Memory B cell (primary cell): ENCODE measurements around the gene UBE2Q2.
"Not testable (repeated sequence)": the region's sequence is repeated elsewhere in the genome, so short reads cannot be mapped to it uniquely, and the experiment has no call there.

Experiments used
- ATAC-seq: fragments of 150-1000 bp; cut with Tn5 transposase; 2 replicates; pipeline ENCODE4 v1.10.0; 2021; ENCODE audit warnings: low read depth, mild to moderate bottlenecking, moderate library complexity
- DNase-seq, 2 donors: peaks; one replicate each; pipeline ENCODE4 v3.0.0; 2022; ENCODE audit warnings: low spot score in 2 of 2
- H3K27ac Mint-ChIP-seq: one replicate; pipeline ENCODE4 v1.8.0; 2022; ENCODE audit warnings: mild to moderate bottlenecking, moderate library complexity, mixed read lengths
- H3K27me3 Mint-ChIP-seq: one replicate; pipeline ENCODE4 v1.8.0; 2022; ENCODE audit warnings: mixed read lengths
- H3K36me3 Mint-ChIP-seq: one replicate; pipeline ENCODE4 v1.8.0; 2022; ENCODE audit warnings: mild to moderate bottlenecking, mixed read lengths
- H3K4me1 Mint-ChIP-seq: one replicate; pipeline ENCODE4 v1.8.0; 2022; ENCODE audit warnings: mixed read lengths
- H3K4me3 Mint-ChIP-seq: one replicate; pipeline ENCODE4 v1.8.0; 2022; ENCODE audit warnings: mild to moderate bottlenecking, moderate library complexity, mixed read lengths
- H3K9me3 Mint-ChIP-seq: one replicate; pipeline ENCODE4 v1.8.0; 2022; ENCODE audit warnings: mixed read lengths

The UBE2Q2 gene

DNA sequence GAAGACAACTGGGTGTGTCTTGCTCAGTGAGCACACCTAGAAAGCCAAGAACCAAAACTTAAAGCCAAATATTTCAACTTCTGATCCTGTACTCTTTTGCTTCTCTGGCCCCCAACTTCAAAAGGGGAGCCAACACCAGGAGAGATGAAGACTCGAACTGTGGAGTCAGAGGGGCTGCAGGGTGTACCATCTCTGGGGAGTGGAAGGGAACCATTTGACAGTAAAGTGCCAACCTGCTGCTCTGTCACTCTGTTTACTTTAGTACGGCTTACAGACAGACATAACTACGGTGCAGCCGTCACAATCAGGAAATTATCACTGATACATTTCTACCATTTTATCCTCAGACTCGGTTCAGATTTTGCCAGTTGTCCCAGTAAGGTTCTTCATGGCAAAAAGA, 62.0 kb downstream of the UBE2Q2 start:
- no peaks in the 10 kb centered on the region for H3K9me3 Mint-ChIP-seq
- H3K36me3 Mint-ChIP-seq = peaks cover 9% of the 10 kb centered on the region
- H3K27me3 Mint-ChIP-seq = no peaks in the 10 kb centered on the region
- ATAC-seq (no peak), DNase-seq (no peak)
- H3K4me3 Mint-ChIP-seq = peak overlapping the region; percentile 99
- peak overlapping the region; percentile 81 for H3K27ac Mint-ChIP-seq
- peaks cover 17% of the 10 kb centered on the region for H3K4me1 Mint-ChIP-seq

DNA sequence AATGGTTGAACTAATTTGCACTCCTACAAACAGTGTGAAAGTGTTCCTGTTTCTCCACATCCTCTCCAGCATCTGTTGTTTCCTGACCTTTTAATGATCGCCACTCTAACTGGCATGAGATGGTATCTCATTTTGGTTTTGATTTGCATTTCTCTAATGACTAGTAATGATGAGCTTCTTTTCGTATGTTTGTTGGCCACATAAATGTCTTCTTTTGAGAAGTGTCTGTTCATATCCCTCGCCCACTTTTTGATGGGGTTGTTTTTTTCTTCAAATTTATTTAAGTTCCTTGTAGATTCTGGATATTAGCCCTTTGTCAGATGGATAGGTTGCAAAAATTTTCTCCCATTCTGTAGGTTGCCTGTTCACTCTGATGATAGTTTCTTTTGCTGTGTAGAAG, 67.1 kb downstream of the UBE2Q2 start:
- H3K9me3 Mint-ChIP-seq, H3K27ac Mint-ChIP-seq, H3K4me3 Mint-ChIP-seq, DNase-seq, H3K27me3 Mint-ChIP-seq, ATAC-seq: not testable (repeated sequence)
- Mint-ChIP-seq H3K36me3 (peaks cover 49% of the 10 kb centered on the region), H3K4me1 (peaks cover 22% of the 10 kb centered on the region)

DNA sequence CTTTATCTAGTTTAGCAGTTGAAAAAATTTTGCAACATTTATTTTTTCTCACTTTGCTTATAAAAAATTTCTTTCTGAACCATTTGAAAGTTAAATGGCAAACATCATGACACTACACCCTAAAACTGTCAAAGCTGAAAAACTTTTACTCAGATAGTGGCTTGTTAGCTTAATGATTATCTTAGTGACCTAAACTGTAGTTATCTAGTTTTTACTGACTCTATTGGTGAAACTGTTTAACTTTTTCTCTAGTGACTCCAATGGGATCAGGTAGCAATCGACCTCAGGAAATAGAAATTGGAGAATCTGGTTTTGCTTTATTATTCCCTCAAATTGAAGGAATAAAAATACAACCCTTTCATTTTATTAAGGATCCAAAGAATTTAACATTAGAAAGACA, 73.7 kb downstream of the UBE2Q2 start:
- H3K4me3 Mint-ChIP-seq = no peak overlapping the region
- peaks cover 37% of the 10 kb centered on the region for H3K36me3 Mint-ChIP-seq

DNA sequence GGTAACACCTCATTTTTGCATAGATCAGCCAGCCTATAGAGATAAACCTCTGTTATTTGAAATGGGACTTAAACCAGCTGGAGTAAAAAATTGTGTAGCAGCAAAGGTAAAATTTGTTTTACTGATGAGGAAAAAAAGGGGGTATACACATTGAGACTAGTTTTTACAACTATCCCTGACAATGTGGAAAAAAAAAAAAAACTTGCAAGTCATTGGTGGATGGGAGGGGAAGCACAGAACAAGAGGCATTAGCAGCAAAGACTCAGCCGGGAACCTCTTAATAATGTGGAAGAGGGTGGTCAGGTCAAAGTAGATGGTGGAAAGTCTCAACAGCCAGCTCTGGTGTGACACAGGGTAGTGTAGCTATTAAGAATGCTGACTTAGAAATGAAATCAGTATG, 74.9 kb downstream of the UBE2Q2 start:
- Mint-ChIP-seq H3K27ac (no peak overlapping the region), H3K4me1 (peaks cover 7% of the 10 kb centered on the region), H3K27me3 (no peaks in the 10 kb centered on the region), H3K36me3 (peaks cover 33% of the 10 kb centered on the region), H3K4me3 (no peak overlapping the region), H3K9me3 (no peaks in the 10 kb centered on the region)
- DNase-seq = no peak
- ATAC-seq = no peak

More for the DNA sequence above, 73.7 kb downstream of the UBE2Q2 start:
- no peaks in the 10 kb centered on the region for H3K27me3 Mint-ChIP-seq
- no peak overlapping the region for H3K27ac Mint-ChIP-seq
- peaks cover 6% of the 10 kb centered on the region for H3K4me1 Mint-ChIP-seq
- H3K9me3 Mint-ChIP-seq = peaks cover 3% of the 10 kb centered on the region
- ATAC-seq (no peak), DNase-seq (no peak)

DNA sequence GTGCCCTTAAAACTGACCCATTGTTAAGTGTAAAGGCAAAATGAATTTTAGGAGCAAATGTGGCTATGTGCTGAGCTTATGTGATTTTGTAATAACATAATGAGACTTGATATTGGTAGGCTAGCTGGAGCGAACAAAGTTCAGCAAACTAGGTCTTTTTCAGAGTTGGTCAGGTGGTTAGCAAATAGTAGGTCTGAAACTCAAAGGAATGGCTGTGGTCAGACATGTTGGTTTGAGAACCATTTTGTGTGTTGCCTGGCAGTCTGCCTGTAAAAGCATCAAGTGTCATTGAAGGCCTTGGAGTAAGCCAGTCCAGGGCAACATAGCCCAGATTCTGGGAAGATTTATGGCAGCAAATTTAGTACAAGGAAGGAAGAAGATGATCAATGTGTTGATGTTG, 76.8 kb downstream of the UBE2Q2 start:
- H3K9me3 Mint-ChIP-seq = no peaks in the 10 kb centered on the region
- H3K27me3 Mint-ChIP-seq = no peaks in the 10 kb centered on the region
- no peak overlapping the region for H3K27ac Mint-ChIP-seq
- no peak overlapping the region for H3K4me3 Mint-ChIP-seq
- H3K36me3 Mint-ChIP-seq = peaks cover 26% of the 10 kb centered on the region
- ATAC-seq (no peak), DNase-seq (no peak)
- H3K4me1 Mint-ChIP-seq = peaks cover 14% of the 10 kb centered on the region

DNA sequence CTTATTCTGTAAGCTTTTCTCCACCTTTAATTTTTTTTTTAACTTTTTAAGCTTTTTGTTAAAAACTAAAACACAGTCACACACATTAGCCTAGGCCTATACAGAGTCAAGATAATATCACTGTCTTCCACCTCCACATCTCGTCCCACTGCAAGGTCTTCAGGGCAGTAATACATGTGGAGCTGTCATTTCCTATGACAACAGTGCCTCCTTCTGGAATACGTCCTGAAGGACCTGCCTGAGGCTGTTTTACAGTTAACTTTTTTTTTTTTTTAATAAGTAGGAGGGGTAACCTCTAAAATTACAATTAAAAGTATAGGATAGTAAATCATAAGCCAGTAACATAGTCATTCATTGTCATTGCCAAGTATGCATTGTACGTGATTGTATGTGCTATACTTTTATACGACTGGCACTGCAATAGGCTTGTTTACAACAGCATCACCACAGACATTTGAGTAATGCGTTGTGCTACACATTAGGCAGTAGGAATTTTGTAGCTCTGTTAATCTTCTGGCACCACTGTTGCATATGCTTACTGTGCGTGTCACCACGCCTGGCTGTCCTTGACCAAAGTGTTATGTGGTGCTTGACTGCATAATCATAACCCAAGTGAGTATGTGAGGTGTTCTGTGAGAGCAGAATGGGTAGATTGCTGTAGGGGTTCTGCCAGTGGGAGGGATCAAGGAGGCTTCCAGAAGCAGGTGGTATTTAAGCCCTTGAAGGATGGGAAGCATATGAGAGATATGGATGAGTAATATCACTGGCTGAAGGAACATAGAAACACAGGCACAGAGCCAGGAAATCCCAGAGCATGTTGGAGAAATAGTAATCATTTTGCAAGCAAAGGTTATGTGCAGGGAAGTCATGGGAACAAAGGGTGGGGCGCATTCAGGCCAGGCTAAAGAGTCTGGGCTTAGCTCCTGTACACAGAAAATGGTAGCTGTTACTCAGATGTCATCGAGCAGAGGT, 78.8 kb downstream of the UBE2Q2 start:
- H3K27me3 Mint-ChIP-seq = no peaks in the 10 kb centered on the region
- no peak overlapping the region for H3K27ac Mint-ChIP-seq
- H3K36me3 Mint-ChIP-seq = peaks cover 36% of the 10 kb centered on the region
- no peaks in the 10 kb centered on the region for H3K9me3 Mint-ChIP-seq
- peaks cover 27% of the 10 kb centered on the region for H3K4me1 Mint-ChIP-seq
- DNase-seq = no peak
- ATAC-seq = no peak
- no peak overlapping the region for H3K4me3 Mint-ChIP-seq

DNA sequence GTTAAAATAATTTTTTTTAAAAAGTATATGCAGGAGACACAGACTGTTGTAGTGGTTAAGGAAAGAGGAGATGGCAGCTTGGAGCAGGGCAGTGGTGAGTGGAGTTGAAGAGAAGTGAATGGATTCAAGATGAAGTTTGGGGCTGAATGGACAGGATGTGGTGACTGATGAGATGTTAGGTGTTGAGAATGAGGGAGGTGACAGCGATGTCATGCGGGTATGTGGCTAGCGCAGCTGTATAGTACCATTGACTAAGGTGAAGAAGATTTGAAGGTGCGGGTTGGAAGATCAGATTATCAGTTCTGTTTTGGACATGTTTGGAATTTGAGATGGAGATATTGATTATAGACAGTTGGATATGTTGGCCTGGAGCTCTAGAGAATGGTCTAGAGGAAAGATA, 80.5 kb downstream of the UBE2Q2 start:
- Mint-ChIP-seq H3K4me1 (peaks cover 42% of the 10 kb centered on the region), H3K27ac (no peak overlapping the region), H3K9me3 (no peaks in the 10 kb centered on the region), H3K36me3 (peaks cover 29% of the 10 kb centered on the region), H3K4me3 (no peak overlapping the region), H3K27me3 (no peaks in the 10 kb centered on the region)
- ATAC-seq (no peak), DNase-seq (no peak)

DNA sequence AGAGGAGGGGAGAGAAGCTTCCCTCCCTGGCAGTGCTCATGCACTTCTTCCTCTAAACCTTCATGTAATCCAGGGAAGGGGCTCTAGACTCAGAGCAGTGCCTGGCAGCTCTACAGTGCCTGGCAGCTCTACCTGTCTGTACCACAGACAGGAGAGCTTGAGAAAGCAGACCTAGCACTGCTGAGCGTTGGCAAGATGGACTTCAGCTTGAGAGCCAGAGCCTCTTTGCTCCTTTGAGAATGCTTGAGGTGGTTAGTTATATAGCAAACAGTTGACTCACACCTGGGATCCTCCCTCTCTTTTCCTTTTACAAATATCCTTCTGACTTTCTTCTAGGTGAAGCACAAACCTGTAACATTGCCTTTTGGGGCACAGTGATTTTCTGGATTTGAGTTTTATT, 81.3 kb downstream of the UBE2Q2 start:
- ATAC-seq (no peak), DNase-seq (no peak)
- H3K4me1 Mint-ChIP-seq = peaks cover 42% of the 10 kb centered on the region
- no peak overlapping the region for H3K4me3 Mint-ChIP-seq
- peaks cover 29% of the 10 kb centered on the region for H3K36me3 Mint-ChIP-seq
- no peaks in the 10 kb centered on the region for H3K9me3 Mint-ChIP-seq
- no peaks in the 10 kb centered on the region for H3K27me3 Mint-ChIP-seq
- no peak overlapping the region for H3K27ac Mint-ChIP-seq

DNA sequence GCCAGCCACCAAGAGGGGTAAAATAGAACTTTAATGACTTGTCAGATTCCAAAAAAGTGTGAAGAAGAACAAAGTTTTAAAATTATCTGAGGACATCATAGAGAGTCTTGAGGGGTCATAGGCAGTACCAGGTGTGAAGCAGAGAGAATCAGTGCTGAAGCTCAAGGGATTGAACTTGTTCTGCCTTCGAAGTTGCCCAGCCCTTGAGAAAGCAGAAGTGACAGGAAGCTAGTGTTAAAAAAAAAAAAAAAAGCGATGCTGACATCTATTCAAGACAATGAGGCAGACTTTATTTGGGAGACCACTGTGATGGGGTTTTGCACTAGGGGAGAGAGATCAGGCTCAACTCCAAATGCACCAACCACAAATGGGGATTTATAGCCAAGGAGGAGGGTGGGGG, 82.2 kb downstream of the UBE2Q2 start:
- H3K4me1 Mint-ChIP-seq = peaks cover 42% of the 10 kb centered on the region

DNA sequence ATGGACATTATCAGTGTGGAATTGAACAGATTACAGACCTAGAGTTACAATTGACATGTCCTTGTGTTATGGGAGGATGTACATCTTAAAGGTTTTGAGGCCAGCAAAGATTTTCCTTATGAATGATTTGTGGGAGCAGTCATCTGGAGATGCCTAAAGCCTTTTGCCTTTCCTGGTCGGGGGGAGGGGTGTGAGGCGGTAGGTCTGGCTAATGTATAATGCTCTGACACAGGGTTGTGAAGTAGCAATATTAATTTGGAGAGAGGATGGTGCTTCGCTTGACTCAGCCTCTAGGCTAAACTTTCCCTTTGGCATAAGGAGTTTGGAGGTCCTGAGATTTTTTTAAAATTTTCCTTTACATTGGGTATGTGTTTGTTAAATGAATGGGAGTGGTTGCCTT, 83.7 kb downstream of the UBE2Q2 start:
- Mint-ChIP-seq H3K27ac (peak overlapping the region; percentile 3), H3K27me3 (no peaks in the 10 kb centered on the region), H3K4me3 (no peak overlapping the region), H3K36me3 (peaks cover 37% of the 10 kb centered on the region), H3K9me3 (no peaks in the 10 kb centered on the region), H3K4me1 (peaks cover 42% of the 10 kb centered on the region)
- ATAC-seq = no peak
- DNase-seq = no peak

More for the DNA sequence above, 82.2 kb downstream of the UBE2Q2 start:
- H3K9me3 Mint-ChIP-seq = no peaks in the 10 kb centered on the region
- ATAC-seq = peak; percentile 68
- no peak for DNase-seq
- H3K27me3 Mint-ChIP-seq = no peaks in the 10 kb centered on the region
- H3K36me3 Mint-ChIP-seq = peaks cover 30% of the 10 kb centered on the region
- H3K27ac Mint-ChIP-seq = no peak overlapping the region
- H3K4me3 Mint-ChIP-seq = no peak overlapping the region

DNA sequence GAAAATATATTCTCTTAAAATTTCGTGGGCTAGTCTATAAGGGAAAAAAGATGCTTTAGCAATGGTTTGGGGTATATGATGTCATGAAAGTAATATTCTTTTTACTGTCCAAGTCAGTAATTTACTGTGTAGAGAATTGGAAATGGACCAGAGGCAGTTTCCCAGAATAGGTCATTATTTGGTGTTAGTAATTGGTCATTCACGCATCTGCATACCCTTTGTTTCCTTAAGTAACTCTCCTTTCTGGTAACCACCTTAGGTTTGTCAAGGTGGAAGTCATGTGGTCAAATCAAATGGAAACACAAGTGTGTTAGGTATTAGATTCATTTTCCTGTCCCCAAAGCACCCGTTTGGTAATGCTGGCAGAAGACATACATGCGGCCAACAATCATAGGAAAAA, 84.4 kb downstream of the UBE2Q2 start:
- H3K36me3 Mint-ChIP-seq = peaks cover 33% of the 10 kb centered on the region
- ATAC-seq = no peak
- H3K27me3 Mint-ChIP-seq = no peaks in the 10 kb centered on the region
- DNase-seq = no peak
- H3K27ac Mint-ChIP-seq = peak overlapping the region; percentile 3
- H3K9me3 Mint-ChIP-seq = no peaks in the 10 kb centered on the region
- H3K4me3 Mint-ChIP-seq = no peak overlapping the region
- H3K4me1 Mint-ChIP-seq = peaks cover 35% of the 10 kb centered on the region

DNA sequence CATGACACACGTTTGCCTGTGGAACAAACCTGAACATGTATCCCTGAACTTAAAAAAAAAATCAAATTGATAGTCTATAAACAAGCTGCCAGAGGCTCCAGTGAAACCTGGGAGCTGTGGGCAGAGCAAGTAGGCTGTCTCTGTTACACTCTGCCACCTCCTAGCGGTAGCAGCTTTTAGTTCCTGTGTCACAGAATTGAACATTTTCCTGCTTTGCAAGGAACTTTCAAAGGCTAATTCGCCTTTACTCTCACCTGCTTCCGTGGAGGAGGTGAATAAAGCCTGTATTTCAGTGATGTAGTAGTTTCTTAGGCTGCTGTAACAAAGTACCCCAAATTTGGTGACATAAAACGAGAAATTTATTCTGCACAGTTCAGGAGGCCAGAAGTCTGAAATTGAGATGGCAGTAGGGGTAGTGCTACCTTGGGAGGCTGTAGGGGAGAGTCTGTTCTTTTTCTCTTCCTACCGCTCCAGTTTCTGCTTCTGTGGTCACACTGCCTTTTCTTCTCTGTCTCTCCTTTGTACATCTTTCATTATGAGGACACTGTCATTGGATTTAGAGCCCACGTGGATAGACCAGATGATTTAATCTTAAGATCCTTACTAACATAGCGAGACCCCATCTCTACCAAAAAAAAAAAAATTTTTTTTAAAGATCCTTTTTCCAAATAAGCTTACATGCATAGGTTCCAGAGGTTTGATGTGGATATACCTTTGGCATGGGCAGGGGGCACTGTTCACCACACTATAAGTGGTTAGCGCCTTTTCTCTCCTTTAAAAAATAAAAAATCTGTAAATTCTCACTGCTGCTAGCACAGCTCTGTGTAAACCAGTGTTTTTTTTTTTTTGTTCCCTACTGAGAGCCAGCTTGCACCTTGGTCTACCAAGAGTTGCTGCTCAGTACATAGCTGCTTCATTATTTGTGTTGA, 85.7 kb downstream of the UBE2Q2 start:
- Mint-ChIP-seq H3K4me3 (no peak overlapping the region), H3K36me3 (peaks cover 31% of the 10 kb centered on the region), H3K27ac (no peak overlapping the region), H3K27me3 (no peaks in the 10 kb centered on the region), H3K4me1 (peaks cover 32% of the 10 kb centered on the region), H3K9me3 (no peaks in the 10 kb centered on the region)
- DNase-seq (no peak), ATAC-seq (no peak)

DNA sequence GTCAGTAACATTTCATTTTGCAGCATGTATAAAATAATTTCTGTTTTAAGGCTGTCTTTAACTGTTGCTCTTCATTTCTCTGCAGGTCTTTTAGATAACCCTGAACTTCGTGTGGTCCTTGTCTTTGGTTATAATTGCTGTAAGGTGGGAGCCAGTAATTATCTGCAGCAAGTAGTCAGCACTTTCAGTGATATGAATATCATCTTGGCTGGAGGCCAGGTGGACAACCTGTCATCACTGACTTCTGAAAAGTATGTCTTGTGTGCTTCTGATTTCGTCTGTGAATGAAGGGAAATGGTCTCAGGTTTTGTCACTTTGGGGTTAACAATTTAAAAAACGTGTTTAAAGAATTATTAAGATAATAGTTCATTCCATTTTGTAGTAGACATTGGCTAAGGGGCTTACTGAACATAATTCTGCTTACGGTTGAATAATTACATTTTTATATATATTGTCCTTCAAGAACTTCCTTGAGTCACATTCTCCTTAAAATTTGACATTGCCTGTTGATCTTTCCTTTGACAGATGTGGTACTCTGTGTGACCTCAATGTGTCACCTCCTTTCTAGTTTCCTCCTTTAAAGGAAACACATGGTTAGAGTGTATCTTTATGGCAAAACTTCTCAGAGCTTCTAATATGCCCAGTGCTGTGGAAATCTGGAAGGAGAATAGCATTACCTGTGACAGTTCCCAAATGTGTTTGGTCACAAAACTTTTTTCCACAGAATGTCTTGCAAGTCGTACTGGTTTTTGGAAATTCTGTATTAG, 86.7 kb downstream of the UBE2Q2 start:
- H3K36me3 Mint-ChIP-seq = peaks cover 33% of the 10 kb centered on the region
- no peaks in the 10 kb centered on the region for H3K27me3 Mint-ChIP-seq
- ATAC-seq = no peak
- no peak for DNase-seq
- no peak overlapping the region for H3K4me3 Mint-ChIP-seq
- no peak overlapping the region for H3K27ac Mint-ChIP-seq
- no peaks in the 10 kb centered on the region for H3K9me3 Mint-ChIP-seq
- H3K4me1 Mint-ChIP-seq = peaks cover 27% of the 10 kb centered on the region
